T-helper 9 cell (primary cell): ENCODE measurements around the gene KLHDC8A.
"Not testable (repeated sequence)": the region's sequence is repeated elsewhere in the genome, so short reads cannot be mapped to it uniquely, and the experiment has no call there.

Experiments
- DNase-seq: peaks from one replicate; pipeline ENCODE4 v3.0.0-alpha.2; 2020
- total RNA-seq, 2 donors: gene quantifications; one replicate each; lab custom pipeline; 2026; lab: John Stamatoyannopoulos, UW

The KLHDC8A gene, protein sequence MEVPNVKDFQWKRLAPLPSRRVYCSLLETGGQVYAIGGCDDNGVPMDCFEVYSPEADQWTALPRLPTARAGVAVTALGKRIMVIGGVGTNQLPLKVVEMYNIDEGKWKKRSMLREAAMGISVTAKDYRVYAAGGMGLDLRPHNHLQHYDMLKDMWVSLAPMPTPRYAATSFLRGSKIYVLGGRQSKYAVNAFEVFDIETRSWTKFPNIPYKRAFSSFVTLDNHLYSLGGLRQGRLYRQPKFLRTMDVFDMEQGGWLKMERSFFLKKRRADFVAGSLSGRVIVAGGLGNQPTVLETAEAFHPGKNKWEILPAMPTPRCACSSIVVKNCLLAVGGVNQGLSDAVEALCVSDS
- total RNA-seq: 0 to 0.14 reads per million in 2 donors

DNA sequence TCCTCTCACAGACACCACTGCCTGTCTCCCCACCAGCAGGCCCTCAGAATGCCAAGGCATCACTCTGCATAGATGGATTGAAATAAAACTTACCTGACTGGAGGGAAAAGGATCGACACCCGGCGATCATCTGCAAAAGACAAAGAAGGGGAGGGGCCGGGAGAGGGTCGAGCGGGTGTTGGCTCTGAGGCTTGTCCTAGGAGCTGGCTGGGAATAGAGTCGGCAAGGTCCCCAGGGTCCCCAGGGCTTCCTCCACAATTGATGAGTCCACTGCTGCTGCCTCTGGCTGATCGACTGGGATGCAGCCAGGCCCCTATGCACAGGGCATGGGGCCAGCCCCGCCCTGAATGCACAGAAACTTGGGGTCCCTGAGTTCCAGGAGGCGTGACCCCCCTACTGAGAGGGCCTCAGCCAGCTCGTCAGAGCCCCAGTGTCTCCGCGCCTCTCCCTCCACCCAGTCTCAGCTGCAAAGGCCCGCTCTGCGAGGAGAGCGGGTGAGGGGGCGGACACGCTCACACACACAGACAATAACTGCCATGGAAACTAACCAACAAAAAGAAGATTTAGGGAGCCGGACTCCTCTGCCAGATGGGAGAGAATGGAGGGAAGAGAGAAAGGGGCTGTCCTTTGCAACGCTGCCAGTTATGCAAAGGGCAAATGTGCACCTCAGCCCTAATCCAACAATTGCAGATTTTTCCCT is at the start of gene KLHDC8A:
Gene KLHDC8A, minus strand, starts transcription at position 483 of the 700 bp plus-strand sequence. CDS start 13,318 bp downstream, outside the sequence.
- DNase-seq: no peak

DNA sequence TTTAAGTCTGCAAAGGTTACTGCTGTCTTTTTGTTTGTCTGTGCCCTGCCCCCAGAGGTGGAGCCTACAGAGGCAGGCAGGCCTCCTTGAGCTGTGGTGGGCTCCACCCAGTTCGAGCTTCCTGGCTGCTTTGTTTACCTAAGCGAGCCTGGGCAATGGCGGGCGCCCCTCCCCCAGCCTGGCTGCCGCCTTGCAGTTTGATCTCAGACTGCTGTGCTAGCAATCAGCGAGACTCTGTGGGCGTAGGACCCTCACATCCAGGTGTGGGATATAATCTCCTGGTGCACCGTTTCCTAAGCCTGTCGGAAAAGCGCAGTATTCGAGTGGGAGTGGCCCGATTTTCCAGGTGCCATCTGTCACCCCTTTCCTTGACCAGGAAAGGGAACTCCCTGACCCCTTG is 49.5 kb upstream of the KLHDC8A start:
- not testable (repeated sequence) for DNase-seq

DNA sequence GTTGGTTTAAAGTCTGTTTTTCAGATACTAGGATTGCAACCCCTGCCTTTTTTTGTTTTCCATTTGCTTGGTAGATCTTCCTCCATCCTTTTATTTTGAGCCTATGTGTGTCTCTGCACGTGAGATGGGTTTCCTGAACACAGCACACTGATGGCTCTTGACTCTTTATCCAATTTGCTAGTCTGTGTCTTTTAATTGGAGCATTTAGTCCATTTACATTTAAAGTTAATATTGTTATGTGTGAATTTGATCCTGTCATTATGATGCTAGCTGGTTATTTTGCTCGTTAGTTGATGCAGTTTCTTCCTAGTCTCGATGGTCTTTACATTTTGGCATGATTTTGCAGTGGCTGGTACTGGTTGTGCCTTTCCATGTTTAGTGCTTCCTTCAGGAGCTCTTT is 47.8 kb upstream of the KLHDC8A start:
- not testable (repeated sequence) for DNase-seq

DNA sequence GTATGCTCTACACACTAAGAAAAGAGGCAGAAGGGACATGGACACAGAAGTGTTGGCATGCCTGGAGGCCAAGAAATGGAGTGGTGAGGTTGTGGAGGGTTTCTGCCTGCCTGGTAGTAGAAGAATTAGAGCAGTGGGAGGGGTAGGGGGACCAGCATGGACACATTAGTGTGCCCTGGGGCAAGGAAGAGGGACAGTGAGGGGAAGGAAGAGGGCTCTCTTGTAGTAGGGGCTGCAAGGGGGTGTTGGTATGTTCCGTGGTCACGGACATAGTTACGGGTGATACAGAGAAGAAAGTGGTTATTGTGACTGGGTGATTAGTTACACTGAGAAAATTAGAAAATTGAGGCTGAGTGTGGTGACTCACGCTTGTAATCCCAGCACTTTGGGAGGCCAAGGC is 41.9 kb upstream of the KLHDC8A start:
- DNase-seq: no peak

DNA sequence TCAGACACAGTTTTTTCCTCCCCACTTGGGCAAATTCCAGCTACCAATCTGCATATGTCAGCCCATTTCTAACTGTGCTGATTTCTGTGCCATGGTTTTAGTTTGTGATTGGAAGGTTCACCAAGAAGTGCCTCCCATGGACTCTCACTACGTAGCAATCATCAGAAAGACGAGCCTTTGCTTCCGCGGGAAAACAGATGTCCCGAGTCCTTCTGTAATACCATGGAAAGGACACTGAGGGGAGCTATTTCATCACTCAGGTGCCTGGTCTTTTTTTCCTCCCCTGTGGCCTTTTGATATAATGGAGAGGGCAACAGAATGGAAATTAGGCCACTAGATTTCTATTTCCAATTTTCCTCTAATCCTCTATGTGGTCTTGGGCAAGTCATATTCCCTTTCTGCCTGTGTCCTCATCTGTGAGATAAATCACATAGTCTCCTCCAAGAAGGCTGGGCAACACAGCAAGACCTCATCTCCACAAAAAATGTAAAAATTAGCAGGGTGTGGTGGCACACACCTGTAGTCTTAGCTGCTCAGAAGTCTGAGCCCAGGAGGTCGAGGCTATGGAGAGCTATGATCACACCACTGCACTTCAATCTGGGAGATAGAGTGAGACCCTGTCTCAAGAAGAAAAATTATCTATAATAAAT is 40.4 kb upstream of the KLHDC8A start:
- DNase-seq: no peak

DNA sequence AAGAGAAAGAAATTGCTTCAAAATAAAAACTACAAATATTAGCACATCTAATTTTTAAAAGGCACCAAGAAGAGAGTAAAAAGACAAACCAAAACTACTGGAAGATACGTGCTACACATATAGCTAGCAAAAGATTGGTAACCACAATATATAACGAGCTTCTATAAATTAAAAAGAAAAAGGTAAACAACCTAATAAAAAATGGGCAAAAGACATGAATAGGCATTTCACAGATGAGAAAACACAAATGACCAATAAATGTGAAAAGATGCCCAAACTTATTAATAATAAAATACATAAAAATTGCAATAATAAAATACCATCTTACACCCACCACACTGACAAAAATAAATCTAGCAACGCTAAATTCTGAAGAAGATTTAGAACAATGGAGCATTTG is 38.9 kb upstream of the KLHDC8A start:
- no peak for DNase-seq

DNA sequence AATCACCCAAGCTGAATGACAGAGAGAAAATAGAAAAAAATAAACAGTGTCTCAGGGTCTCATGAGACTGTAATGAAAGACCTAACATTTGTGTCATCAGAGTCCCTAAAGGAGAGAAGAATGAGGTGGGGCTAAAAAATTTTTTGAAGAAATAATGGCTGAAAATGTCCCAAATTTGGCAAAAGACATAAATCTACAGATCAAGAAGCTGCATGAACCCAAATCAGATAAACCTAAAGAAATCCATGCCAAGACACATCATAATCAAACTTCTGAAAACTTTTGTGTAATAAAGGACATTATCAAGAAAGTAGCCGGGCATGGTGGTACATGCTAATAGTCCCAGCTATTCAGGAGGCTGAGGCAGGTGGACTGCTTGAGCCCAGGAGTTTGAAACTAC is 35.9 kb upstream of the KLHDC8A start:
- DNase-seq: no peak

DNA sequence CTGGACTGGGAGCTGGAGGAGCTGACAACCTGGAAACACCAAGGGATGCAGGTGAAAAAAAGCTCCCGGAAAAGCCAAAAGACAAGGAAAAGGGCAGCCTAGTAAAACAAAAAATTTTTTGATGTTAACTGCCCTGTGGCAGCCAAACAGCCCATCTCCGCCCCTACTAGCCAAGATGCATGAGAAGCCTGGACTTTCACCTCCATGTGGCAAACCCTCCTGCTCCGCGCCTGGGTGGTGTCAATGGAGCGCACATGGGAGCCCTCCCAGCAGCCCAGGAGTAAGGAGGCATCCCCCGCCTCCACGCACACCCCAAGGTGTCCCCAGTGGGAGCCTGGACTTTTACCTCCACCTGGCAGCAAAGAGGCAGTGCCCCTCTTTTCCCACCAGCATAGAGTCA is 34.7 kb upstream of the KLHDC8A start:
- no peak for DNase-seq

DNA sequence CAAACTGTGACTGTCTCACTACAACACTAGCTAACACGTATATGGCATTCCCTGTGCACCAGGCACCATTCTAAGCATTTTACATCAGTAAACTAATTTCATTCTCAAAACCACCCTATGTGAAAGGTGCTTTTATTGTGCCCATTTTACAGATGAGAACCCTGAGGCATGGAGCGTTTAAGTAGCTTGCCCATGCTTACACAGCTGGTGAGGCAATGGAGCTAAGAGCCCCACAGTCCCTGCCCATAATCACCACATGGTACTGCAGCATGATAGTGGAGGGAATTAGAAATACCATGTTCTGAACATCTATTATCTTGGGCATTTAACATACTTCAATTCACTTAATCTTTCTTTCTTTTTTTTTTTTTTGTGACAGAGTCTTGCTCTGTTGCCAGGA is 31.1 kb upstream of the KLHDC8A start:
- DNase-seq: no peak

DNA sequence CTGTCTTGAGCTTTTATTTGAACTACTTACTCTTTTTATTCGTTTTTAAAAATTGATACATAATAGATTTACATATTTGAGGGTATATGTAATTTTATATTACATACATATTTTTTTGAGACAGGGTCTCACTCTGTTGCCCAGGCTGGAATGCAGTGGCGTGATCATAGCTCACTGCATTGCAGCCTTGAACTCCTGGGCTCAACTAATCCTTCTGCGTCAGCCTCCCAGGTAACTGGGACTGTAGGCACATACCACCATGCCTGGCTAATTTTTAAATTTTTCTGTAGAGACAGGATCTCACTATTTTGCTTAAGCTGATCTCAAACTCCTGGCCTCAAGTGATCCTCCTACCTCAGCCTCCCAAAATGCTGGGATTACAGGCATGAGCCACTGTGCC is 26.3 kb upstream of the KLHDC8A start:
- DNase-seq: not testable (repeated sequence)

DNA sequence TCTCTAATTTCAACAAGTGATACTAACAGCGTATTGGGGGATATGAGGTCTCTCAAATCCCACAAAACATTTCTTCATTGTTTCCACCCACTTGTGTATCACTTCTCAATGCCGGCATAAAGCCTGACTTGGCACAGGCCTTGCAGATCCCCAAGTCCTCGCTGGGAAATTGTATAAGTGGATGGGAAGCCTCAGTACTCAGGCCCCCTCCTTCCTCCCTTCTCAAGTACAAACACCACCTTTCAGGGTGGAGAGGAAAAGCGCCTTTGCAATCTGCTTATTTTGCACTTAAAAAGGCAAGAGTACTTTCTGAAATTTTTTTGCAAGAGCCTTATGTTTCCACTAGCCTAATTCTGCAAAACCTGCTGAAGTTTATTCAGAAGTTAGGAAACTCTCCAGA is 25.8 kb upstream of the KLHDC8A start:
- no peak for DNase-seq

DNA sequence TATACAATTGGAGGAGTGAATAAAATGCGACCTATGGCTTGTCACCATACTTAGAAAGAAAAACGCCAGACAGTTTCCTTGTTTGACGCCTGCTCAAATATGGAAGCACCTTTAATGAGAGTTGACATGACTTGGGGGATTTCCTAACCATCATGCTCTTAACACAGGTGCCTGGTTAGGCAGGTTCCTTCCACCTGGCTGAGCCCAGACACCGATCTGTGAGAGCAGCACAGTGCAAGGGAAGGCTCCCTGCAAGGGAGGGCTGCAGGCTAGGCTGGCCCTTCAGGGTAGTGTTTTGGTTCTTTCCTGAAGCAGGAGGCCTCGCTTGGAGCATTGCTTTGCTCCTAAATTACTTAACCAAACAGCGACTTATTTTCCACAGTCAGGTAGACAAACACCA is 24.6 kb upstream of the KLHDC8A start:
- DNase-seq: no peak

DNA sequence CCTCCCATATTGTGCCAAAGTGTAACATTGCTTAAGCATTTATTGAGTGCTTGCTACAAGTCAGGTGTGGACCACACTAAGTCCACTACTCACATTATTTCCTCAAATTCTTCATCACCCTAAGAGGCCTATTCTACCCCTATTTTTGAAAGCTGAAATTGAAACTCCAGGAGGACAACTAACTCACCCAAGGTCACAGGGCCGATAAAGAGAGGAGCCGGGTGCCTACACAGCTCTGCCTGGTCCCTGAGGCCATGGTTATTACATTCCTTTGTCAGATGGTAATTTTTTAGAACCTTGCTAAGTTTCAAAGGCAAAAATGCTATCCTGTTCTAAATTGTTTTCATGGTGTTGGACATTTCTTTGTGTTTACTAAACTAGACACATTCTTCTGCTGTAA is 24.2 kb upstream of the KLHDC8A start:
- no peak for DNase-seq

DNA sequence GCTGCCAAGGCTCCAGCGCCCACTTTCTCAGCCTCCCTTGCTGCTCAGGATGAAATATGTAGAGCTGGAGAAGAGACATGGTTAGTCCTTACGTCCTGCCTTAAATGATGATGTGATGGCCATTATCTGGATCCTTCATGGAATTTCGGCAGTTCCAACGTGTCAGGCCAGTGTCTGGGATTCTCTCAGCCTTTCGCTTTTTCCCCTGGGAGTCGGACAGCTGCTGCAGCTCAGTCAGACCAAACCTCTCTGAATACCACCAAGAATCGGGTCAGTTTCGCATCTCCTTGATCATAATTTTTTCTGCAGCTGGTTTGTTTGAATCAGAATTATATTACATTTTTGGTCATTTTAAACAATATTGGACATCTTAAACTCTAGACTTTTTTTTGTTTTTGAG is 22.3 kb upstream of the KLHDC8A start:
- DNase-seq: no peak

DNA sequence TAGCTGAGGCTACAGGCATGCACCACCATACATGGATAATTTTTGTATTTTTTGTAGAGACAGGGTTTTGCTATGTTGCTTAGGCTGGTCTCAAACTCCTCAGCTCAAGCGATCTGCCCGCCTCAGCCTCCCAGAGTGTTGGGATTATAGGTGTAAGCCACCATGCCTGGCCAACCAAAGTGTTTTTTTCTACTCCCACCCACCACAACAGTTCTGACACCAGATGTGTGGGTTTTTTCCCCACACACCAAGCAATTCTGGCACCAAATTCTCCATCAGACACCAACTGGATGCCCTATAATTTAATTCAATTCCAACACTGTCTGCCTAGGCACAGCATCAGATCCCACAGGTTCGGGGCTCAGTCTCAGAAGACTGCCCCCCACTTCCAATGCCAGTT is 20.6 kb upstream of the KLHDC8A start:
- DNase-seq: no peak

DNA sequence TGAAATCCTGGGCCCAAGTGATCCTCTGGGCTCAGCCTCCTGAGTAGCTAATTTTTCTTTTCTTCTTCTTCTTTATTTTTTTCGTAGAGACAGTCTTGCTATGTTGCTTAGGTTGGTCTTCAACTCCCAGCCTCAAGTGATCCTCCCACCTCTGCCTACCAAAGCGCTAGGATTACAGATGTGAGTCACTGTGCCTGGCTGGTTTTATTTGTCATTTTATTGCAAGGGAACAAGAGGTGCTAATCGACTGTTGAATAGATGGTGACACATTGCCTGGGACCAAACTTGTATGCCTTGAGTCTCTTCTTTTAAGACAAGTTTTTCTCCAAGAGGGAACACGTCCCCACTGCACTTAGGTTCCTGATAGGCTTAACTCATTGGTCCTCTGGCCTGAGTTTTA is 20.0 kb upstream of the KLHDC8A start:
- no peak for DNase-seq

DNA sequence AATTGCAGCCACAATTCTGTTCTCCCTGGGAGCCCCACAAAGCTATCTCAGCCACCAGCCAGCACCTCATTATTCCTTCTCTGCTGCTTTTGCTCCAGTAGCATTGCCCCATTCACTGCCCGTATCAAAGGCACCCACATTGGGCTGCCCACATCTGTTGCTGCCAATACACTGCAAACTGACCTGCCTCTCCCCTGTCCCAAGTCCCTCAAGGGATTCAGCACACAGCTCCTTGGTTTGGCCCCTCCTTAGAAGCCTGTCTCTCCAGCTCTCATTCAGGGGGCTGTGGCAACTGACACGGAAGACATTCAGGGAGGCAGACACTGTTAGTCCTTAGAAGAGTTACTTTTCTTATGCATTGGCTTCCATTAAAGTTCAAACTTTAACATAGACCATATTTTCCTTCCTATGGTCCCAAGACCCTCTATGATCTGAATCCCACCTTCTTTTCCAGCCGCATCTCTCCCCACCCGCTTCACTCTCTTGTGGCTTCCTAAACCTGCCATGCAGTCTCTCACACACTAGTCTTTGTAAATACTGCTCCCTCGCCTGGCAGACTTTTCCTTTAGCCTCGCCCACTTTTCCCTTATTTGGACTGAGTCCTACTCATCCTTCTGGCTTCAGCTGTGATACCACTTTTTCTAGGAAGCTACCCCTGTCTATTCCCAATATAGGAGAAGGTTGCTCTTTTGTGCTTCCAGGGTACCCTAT is 19.3 kb upstream of the KLHDC8A start:
- DNase-seq: no peak

DNA sequence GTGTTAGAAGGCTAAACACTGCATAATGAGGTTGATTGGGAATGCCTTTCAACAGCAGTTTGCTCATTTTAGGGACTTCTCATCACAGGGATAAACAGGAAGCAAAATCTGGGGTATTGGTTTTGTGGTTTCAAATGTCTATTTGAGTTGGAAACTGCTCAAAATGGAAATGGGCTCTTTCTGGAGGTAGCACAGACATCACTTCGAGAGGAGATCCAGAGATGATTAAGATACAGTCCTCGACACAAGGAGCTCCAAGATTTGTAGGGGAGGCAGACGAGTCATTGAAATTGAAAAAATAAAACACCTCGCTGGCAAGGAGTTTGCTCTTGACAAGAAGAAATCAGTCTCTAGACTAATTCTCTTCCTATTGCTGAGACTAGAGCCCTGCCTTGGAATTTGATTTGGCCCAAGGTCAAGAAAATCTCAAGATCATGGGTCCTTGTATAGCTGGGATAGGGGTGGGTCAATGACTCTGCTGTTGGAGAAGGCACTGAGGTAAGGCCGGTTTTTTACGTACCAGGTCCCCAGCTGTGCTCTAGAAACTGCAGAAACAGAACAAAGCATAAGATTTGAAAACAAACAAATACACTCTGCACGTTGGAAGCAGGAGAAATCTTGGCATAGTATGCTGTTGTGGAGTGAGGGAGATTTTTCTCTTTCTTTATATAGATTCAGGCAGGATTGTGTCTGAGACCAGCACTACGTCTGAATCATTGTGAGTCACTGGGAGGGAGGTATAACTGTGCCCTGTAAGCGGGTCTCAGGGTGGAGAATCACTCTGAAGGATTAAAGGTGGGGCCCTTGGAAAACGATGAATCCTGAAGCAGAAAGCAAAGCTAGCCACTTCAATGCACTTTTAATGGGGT is 17.7 kb upstream of the KLHDC8A start:
- no peak for DNase-seq

DNA sequence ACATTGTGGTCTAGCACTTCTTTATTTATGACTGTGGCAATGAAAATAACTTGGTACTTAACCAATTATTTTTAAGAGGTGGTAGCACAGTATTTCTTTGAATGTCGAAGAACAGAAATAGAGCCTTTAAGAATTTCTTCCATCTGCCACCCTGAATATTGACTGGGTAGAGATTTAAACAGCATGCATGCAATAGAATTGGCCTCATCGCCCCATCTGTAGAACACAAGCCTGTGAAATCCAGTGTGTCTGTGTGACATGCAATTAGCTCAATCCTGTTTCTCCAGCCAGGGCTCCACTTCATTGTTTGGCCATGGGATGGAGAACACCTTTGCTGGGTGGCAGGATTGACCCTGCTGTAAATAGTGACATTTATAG is 17.1 kb upstream of the KLHDC8A start:
- no peak for DNase-seq

DNA sequence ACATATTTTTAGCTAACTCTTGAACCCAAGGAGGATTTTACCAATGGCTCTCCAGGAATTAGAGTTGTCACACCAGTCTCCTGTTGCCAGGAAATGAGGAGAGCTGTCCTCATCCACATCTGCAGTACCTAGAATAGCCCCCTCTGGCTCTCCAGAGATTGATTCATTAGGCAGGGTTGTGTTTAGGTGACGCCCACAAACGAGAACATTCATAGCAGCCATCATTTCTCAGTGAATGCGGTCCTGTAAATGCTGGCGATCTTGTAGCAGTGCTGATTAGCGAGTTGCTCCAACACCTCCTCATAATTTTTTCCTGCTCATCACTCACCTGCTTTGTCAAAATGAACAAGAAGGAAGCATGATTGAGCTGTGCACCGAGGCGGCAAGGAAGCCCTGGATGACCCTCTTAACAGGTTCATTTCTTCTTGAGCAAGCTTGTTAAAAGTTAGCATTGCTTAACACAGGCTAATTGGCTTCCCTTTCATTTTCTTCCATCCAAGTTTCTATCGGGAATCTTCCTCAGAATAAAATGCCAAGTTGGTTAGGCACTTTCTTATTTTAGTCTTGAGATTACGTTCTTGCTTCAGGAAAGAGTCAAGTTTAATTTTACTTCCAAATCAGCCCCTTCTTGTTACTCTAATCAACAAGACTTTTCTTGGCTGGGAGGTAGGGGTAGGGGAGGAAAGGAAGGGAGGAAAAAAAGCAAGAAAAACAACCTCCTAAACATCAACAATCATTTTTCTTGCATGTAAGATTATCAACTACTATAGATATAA is 16.5 kb upstream of the KLHDC8A start:
- no peak for DNase-seq

DNA sequence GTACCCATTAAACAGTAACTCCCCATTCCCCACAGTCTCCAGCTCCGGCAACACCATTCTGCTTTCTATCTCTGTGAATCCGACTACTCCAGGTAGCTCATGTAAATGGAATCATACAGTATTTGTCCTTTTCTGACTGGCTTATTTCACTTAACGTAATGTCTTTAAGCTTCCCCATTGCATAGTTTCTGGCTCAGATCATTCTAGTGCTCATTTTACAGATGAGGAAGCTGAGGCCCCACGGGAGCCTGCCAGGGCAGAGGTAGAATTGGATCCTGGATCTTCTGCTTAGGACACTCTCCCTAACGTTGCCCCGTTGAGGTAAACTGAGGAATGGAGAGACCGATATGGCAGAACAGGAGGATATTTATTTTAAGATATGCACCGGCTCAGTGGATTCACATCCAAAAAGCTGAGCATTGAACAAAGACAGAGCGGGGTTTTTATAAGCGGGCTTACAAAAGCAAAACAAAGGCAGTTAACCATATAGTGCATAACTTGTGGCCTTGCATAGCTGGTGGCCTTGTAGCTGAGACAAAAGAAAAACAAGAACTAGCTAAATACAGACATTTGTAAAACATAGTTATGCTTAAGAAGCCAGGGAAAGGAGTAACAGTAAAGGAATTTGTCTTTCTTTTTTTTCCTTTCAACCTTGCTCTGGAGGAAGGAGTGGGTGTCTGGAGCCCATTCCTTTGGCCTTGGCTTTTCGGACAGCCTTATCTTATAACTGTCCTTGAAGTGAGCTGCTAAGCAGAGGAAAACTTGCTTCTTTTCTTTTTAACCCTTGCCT is 15.3 kb upstream of the KLHDC8A start:
- DNase-seq: no peak
